Fibroblast of skin of scalp (primary cell): Measurements from ENCODE around the gene TMEM14A.
A peak's percentile ranks its signal among the peaks of the same experiment; 100 is the strongest.
"Not testable (repeated sequence)": the region's sequence is repeated elsewhere in the genome, so short reads cannot be mapped to it uniquely, and the experiment has no call there.

Experiments
- DNase-seq: peaks from one replicate; pipeline ENCODE4 v3.0.0-alpha.2; 2013

TMEM14A gene

DNA sequence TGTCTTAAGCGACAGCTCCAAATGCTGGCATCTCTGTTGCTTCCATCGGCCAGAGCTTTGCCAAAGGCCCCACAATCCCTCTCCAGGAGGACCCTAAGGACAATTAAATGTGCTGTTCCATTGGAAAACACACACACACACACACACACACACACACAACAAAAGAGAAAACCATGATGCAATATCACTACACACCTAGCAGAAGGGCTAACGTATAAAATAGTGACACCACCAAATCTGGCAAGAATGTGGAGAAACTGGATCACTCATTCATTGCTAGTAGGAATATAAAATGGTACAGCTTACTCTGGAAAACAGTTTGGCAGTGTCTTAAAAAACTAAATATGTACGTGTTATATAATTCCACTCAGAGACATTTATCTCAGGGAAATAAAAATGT lies 13.0 kb upstream of the TMEM14A start:
- DNase-seq = no peak

DNA sequence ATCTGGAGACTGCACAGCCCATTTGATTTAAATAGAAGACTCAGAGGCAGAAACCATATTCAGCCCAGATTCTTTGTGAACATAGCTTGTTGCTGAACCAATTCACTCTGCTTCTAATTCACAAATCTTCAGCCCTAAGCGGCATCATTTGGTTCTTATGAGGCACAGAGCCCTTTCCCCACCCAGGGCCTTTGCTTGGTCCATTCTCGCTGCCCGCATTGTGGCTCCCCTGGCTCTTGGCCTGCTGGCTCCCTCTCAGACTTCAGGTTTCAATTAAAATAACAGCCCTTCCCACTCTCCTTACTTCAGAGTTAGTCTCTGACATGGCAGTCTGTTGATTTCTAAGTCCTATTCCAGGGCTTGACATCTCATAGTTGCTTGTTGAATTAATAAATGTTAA lies 9.4 kb upstream of the TMEM14A start:
- DNase-seq = peak; percentile 49

DNA sequence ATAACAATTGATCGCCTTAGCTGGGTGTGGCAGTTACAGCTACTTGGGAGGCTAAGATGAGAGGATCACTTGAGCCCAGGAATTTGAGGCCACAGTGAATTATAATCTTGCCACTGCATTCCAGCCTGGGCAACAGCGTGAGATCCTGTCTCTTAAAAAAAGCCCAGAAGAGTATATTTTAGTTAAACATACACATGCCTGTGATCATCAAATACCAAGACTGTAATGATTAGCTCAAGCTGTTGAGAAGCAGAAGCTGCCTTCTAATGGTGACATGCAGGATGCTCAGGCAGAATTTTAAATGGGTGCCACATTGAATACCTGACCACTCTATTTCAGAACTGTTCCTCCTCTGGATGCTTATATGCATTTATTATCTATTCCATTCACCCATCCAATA lies 8.9 kb upstream of the TMEM14A start:
- DNase-seq = peak; percentile 28

DNA sequence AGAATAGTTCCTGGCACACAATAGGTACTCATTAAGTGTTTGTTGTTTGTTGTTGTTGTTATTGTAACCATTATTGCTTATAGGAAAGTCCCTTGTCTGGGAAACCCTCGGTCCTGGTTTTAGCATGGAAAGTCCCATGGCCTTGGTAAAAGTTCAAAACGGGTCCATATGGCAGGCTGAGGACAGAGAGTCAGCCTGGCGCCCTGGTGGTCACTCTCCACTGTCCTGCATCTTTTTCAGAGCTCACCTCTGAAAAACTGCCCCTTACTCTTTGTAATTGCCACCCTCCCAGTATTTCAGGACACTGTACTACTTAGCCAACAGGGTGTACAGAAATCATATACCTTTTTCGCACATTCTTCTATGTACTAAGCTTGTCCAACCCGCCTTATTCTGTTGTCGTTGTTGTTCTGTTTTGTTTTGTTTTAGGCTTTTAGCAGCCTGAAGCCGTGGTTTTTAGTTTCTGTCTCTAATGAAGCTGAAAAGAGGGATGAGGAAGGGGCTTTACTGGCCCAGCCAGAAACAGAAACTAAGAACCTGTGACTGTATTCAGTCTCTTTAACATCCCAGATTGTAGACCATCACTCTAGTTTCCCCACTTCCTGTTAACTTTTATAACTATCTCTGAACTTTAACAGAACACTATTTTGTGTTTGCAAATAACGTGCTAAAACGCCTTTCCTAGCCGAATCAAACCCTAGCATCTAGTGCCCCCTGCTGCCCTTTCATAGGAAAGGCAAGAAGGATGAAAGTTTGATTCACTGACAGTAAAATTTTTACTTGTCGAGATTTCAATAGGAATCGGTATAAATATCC lies 7.6 kb upstream of the TMEM14A start:
- peak; percentile 78 for DNase-seq

DNA sequence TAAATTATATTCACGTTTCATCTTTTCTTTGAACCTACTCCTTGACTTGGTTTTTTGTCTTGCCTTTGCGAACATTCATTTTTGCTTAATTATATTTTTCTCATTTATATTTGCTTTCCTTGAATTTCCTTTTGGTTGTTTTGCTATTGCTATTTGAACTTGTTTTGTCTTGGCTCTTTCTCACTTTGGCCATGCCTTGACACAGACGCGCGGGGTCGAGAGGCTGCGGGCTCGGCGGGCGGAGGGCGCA lies 7.1 kb upstream of the TMEM14A start:
- no peak for DNase-seq

DNA sequence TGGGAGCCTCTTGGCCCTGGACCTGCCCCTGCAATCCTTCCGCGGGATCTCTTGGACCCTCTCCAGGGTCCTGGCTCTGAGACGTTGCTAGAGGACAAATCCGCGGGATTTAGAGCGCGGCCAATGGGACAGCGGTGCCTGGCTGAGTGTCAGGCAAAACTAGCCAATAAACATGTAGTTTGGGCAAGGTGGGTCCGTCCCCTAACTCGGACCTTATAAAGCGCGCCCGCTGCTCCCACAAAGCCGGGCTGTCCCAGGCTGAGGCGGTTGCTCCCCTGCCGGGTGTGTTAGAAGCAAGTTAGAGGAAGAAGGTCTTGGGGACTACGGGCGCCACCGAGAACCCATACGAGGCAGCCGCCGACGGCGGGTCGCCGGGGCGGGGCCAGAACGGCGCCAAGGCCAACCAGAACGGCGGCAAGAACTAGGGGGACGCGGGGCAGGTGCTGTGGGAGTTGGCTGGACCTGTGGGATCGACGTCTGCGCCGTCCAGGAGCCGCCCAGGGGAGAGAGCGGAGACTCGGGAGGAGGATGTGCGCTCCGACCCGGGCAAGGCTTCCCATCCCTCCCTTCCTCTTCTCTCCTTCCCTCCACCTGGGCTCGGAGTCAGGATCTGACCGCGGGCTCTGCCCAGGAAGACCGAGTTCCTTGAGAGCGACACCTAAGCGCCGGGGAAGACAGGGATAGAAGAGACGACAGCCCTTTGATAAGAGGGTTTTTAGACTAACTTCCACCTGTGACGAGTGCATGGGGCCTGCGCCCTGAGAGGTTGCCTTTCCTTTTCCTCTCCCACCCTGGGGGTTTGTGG lies 6.5 kb upstream of the TMEM14A start:
- DNase-seq = peak; percentile 98

DNA sequence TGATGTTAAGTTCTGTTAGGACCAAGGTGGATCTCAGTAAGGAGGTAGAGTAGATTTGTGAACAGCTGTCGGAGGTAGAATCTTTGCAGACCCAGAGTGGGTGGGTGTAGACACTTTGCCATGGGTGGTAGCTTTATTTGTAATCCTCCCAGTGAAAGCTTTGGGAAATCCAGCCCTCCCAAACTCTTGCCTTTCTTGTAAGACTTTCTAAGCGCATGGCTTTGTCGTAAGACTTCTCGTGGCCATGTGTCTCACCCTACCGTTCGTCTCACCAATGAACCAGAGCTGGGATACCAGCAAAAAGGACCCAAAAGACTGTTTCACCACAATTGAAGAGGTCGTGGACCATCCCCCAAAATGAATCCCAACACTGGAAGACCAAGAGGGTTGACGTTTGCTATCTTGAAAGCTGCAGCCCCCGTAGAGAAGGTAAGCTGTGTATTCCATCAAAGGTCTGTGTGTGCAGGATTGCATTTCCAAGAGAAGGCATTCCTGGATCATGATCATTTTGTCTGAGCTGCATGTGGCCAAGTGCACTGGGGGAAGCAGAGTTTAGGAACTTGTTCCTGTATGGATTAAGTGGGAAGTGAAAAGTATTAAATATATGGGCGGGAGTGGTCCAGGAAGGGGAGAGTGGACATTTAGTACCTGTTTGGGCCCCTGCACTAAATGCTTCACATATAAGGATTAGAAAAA lies 5.8 kb upstream of the TMEM14A start:
- DNase-seq = no peak

DNA sequence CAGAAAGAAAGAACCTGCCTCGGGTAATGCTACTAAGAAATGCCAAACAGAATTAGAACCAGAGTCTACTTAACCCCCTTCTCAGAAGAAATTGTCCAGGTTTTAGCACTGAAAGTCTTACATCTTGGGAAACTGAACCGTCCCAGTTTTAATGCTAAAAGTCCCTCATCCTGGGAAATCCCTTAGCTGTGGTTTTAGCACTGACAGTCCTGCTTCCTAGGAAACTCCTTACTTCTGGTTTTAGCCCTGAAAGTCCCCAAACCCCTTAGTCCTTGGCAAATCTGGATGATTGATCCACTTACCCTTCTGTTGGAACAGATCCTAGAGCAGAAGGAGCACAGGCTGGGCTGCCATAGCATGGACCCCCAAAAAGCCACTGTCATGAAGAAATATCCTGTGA lies 4.8 kb upstream of the TMEM14A start:
- DNase-seq = no peak

DNA sequence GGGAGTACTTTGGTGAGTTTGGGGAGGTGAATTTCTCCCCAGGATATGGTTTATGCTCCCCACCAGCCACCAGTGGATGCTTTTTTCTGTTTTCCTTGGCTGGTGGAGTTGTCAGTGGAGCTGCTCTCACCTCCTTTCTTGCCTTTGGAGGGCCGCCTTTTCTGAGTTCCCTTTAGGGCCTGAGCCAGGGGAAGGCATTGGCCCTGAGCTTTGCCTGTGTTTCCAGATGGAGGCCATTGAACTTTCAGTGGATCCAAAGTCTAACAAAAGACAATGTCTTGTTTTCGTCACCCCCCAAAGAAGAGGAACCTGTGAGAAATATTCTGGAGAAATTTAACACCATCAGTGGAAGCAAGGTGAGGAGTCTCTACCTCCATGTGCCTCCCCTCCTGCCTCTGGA lies 4.4 kb upstream of the TMEM14A start:
- DNase-seq = no peak

DNA sequence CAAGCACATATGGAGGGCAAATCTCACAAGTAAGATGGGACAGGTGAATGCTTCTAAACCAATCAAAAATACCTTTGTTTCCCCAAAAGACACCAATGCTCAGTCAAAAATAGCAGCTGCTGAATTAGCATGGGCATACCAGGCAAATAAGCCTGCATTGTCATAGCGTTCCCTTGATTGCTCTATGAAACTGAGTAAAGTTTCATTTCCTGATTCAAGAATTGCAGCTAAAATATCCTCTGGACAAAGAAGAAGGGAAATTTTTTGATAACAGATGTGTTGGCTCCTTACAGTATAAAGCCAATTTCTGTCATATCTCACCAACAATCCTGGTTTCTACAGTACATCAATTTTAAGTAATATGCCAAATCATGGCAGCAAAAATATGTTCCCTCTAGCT lies 3.3 kb upstream of the TMEM14A start:
- no peak for DNase-seq

DNA sequence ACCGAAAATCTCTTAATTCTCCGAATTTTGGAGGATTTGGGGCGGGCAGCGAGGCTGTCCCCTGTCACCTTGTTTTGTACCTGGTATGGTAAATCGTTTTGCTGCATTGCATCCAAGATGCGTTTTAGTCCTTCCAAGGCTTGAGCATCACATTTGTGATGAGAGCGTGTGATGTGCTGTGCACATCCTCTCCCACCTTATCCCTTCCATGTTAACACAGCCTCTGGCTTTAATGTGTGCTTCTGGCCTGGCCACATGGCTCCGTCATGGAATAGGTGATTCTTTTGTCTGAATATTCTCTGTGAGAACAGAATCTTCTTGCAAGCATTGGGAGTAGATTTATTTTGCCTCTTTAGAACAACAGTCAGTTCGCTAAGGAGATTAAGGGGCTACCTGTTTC lies 763 bp downstream of the TMEM14A start:
- DNase-seq = no peak

DNA sequence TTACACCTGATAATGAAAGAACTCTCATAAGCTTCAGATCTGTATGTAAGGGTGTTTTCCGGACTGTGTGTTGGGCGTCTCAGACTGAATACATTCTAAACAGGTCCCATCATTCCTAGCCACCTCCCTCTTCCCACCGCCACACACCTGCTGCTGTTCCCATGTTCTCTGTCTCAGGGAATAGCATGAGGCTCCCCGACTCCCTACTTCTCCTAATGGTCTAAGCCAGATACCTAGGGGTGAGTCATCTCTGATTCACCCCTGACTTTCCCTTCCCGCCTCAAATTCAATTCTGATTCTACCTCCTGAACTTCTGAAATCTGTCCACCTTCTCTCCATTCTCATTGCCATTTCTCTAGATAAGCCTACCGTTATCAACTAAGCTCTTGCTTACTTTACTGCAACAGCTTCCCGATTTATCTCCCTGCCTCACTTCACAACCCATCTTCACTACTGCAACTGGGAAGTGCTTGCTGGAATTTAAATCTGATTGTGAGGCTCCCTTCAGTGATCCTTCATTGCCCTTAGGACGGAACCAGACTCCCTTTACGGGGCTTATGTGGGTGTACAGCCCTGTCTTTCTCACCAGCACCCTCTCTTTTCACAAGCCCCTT lies 1.6 kb downstream of the TMEM14A start:
- DNase-seq = no peak

DNA sequence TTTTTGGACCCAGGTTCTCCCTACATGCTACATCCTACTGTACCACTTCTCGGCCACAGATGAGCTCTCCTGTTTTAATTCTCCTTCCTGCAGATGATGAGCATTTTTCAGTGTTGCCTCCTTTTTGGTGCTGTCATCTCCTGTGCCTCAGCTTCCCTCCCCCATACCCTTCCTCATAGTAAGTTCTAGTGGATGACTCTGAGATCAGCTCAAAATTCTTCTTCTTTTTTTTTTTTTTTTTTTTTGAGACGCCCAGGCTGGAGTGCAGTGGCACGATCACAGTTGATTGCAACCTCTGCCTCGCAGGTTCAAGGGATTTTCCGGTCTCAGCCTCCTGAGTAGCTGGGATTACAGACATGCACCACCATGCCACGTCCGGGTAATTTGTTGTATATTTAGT lies 3.8 kb downstream of the TMEM14A start:
- no peak for DNase-seq

DNA sequence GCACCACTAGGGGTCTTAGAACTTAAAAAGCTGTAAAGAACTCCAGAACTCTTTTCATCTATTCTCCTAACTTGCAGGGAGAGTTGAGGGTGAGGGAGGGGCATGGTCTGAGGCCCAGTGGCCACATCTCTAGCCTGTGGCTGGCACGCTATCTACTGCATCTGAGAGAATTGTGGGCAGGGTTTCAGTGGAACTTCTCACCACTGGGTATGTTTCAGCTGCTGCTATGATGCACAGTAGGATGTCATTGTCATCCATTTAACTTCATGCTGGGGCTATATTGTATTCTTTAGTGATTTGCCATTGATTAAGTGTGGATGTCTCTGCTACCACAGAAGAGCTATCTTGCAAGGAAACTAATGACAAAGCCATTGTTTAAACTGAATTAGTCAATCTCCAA lies 4.5 kb downstream of the TMEM14A start:
- no peak for DNase-seq

DNA sequence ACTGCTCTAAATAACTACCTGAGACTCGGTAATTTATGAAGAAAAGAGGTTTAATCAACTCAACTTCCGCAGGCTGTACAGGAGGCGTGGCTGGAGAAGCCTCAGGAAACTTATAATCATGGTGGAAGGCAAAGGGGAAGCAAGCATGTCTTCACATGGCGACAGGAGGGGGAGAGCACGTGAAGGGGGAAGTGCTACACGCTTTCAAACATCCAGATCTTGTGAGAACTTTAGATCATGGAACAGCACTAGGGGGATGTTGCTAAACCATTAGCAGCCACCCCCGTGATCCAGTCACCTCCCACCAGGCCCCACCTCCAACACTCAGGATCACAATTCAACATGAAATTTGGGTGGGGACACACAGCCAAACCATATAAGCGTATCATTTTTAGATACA lies 5.7 kb downstream of the TMEM14A start:
- not testable (repeated sequence) for DNase-seq

DNA sequence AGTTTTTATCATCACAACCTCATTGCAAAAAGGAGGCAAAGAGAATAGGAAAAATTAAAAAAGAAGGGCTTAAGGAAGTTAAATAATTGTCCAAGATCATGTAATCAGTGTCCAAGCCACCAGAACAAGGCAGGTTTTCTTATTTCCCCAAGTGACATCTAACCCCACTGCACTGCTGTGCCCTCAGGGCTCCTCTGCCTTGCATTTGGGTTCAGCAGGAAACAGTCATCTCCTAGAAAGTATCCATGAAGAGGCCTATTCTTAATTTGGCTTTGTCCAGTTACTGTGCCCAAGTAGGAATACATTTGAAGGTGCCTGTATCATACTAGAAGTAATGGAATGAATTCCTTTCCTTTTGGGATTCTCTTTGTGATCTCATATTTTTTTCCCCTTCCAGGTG lies 10.5 kb downstream of the TMEM14A start:
- no peak for DNase-seq

DNA sequence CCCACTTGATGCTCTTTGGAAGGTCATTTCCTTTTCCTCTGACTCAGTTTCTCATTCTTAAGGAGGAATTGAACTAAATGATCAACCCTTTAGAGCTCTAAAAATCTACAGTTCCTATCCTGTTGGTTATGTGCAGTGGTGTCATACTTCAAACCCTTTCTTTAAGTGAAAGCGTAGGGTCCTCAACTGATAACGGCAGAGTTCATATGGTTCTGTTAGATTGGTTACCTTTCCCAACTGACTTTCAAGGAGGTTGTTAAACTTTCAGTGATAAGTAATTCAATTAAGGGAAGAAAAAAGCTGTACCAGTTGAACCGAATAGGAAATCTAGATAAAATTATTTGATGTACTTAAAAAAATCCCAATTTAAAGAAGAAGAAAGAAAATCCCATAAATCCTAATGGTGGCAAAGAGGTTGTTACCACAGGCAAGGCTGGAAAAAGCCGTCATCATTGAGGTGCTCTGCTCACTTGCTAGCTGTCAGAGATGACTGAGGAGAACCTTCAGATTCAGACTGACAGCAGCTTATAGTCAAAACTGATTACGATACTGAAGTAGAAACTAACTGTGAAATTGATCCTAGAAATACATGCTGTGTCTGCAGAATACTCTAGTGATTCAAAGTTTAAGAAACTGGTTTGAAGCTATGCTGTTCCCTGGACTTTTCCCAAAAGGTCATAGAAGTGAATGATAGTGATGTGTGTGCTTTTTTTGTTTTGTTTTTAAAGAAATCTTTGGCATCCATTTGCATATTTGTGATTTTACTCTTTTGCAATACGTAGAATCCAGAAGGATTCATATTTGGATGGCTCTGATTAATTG lies 16.2 kb downstream of the TMEM14A start:
- no peak for DNase-seq

DNA sequence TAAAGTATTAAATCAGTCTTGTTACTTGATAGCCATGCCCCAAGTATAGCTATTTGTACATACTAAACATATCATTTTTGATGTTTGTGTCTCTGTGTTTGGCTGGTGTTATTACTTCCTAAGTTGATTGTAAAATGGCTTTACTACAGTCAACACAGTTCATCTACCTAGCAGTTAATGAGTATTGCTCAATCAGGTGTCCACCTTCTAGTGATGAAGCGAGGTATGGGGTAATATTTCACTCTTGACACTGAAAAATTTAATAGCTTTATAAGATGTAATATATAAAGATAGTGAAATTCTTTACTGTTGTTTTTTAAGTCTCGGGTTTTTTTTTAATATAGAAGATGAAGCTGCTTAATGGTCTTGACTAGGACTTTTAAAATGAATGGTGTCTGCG lies 18.9 kb downstream of the TMEM14A start:
- DNase-seq = no peak

DNA sequence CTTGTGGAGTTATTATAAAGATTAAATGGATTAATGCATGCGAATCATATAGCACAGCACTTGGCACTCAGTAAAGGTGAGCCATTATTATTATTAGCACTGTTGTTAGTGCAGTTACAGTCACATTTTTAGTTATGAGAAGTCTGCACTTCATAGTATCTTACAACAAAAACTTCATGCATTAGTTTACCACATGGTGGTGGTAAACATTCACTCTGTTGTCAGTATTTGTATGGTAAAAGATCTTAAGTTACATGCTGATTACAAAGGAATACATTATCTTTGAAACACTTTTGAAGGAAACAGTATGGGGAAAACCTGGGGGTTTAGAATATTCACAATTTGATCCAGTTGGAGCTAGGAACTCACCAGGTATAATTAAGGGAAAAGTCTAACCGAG lies 20.8 kb downstream of the TMEM14A start:
- no peak for DNase-seq

DNA sequence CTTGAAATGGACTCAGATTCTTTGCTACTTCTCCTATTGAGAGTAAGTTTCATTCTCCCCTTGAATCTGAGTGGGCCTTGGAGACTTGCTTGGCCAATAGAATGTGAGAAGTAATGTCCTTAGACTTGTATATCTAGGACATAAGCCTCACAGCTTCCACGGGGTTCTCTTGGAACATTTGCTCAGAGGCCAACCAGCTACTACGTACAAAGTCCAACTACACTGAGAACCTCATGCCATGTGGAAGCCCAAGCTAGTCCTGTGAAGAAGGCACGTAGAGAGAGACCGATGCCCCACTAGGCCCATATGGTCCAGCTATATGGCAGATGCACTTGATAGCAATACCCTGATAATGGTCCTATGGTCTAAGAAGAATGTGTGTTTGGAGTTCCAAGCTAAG lies 22.9 kb downstream of the TMEM14A start:
- DNase-seq = no peak

DNA sequence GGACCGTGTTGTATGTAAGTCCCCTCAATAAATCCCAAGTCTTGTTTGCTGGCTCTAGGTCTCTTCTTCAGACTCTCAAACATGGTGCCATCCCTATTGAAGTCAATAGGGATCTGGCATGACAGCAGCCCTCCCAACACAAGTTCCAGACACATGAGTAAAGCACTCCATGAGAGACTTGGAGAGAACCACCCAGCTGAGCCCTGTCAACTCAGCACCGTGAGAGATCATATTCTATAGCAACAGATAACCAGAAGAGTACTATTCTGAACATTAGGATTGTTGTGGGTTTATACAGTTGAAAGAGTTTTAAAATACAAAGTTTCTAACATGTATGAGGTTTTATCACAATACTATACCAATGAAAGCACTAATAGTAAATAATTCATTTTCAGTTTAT lies 23.5 kb downstream of the TMEM14A start:
- no peak for DNase-seq

DNA sequence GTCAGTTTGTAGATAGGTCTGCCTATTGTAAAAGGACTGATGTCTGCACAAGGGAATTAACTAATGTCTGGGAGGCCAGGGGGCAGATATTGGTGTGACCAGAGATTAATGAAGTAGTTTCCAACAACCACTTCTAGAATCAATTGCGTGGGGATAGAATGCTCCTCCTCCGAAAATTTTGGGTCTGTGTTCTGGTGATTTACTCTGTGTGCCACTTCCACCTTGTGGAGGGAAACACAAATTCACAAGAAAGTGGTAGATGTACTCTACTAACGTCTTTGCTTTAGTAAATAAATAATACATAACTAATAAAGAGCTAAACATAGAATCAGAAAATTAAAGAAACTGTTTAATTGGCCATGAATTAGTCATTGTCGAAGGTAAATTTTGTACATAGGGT lies 25.5 kb downstream of the TMEM14A start:
- no peak for DNase-seq

DNA sequence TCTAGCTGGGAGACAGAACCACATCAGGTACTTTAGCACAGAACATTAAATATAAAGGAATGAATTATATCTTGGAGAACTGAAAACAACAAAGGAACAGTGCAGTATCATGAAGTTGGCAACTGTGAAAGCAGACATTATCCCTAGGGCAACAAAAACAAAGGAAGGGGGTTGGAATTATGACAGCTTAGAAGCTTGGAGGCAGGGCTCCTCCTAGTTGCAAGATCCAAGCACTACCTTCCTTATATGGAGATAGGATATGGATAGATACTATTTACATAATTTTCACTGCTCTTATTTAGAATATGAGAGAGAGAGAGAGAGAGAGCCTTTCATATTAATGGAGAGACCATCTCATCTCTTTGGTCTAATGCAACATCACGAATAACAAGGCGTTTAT lies 27.0 kb downstream of the TMEM14A start:
- peak; percentile 31 for DNase-seq
